NK-92 treated with Interleukin-12 subunit alpha and Interleukin-12 subunit beta, amount 100 ng/mL, for 24 hours (cell line): ENCODE data around the gene YLPM1.

Experiments used
- DNase-seq: peaks from one replicate; lab custom pipeline; 2025; lab: John Stamatoyannopoulos, UW

The YLPM1 gene

GRCh38 chr14:74793506-74794155, 30.5 kb downstream of the YLPM1 start:
- DNase-seq = no peak

GRCh38 chr14:74794947-74795346, 31.8 kb downstream of the YLPM1 start:
- no peak for DNase-seq

- DNase-seq = no peak
These were observed 36.6 kb downstream of the YLPM1 start for GRCh38 chr14:74799765-74800164.

GRCh38 chr14:74800780-74801179, 37.7 kb downstream of the YLPM1 start:
- no peak for DNase-seq

- DNase-seq = no peak
These were observed 38.3 kb downstream of the YLPM1 start for GRCh38 chr14:74801396-74801795.

- DNase-seq = no peak
These were observed 41.2 kb downstream of the YLPM1 start for GRCh38 chr14:74804219-74804825.

- no peak for DNase-seq
These were observed 44.9 kb downstream of the YLPM1 start for GRCh38 chr14:74807853-74808545.

- no peak for DNase-seq
These were observed 53.0 kb downstream of the YLPM1 start for GRCh38 chr14:74816124-74816523.

- DNase-seq = no peak
These were observed 57.2 kb downstream of the YLPM1 start for GRCh38 chr14:74820288-74820687.

GRCh38 chr14:74821267-74821915, 58.3 kb downstream of the YLPM1 start:
- DNase-seq = no peak

- no peak for DNase-seq
These were observed 61.9 kb downstream of the YLPM1 start for GRCh38 chr14:74824997-74825396.

GRCh38 chr14:74826574-74826973, 63.5 kb downstream of the YLPM1 start:
- DNase-seq = no peak

GRCh38 chr14:74829251-74829650, 66.1 kb downstream of the YLPM1 start:
- no peak for DNase-seq

- no peak for DNase-seq
These were observed 69.7 kb downstream of the YLPM1 start for GRCh38 chr14:74832849-74833248.

GRCh38 chr14:74834692-74835392, 71.7 kb downstream of the YLPM1 start:
- no peak for DNase-seq

GRCh38 chr14:74835645-74836250, 72.6 kb downstream of the YLPM1 start:
- DNase-seq = no peak

- DNase-seq = no peak
These were observed 73.3 kb downstream of the YLPM1 start for GRCh38 chr14:74836251-74836960.

- DNase-seq = no peak
These were observed 75.0 kb downstream of the YLPM1 start for GRCh38 chr14:74838166-74838565.

GRCh38 chr14:74840603-74841030, 77.5 kb downstream of the YLPM1 start:
- DNase-seq = no peak

- DNase-seq = no peak
These were observed 78.4 kb downstream of the YLPM1 start for GRCh38 chr14:74841230-74842207.
